ENCODE results near the gene RNF157.

- no peak for TF ChIP-seq CTCF (IDR thresholded peaks at IDR 0.05)
- TF ChIP-seq POLR2AphosphoS5 (IDR thresholded peaks at IDR 0.05), result no peak
Observed at GRCh38 chr17:76233588-76234353, 6.5 kb downstream of the RNF157 start.
